GM19463 (cell line): Measurements from ENCODE around the gene LRRC8D.

ENCODE experiments used
- ATAC-seq: cut with Tn5 transposase; IDR thresholded peaks from one replicate; pipeline ENCODE4 v1.9.1; 2021; ENCODE audit warnings: mild to moderate bottlenecking, moderate library complexity; ENCODE audit not compliant: unreplicated experiment

LRRC8D gene

GRCh38 chr1:89890085-89890752, 69.4 kb downstream of the LRRC8D start:
- no peak for ATAC-seq

DNA sequence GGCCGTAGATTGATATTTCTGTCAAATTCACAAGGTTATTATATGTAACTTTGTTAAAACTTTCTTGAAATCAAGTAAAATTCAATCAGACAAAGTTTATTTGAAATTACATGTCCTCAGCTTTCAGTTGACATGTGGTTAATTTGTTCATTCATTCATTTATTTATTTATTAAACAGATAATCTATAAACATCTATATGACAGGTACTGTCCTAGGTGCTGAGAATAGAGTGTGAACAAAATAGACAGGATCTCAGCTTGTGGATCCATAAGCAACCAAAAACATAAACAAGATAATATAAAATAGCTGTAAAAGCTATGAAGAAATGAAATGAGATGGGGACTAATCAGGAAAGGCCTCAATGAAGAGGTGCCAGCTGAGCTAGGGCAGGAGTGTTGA, 72.0 kb downstream of the LRRC8D start:
- ATAC-seq: no peak

DNA sequence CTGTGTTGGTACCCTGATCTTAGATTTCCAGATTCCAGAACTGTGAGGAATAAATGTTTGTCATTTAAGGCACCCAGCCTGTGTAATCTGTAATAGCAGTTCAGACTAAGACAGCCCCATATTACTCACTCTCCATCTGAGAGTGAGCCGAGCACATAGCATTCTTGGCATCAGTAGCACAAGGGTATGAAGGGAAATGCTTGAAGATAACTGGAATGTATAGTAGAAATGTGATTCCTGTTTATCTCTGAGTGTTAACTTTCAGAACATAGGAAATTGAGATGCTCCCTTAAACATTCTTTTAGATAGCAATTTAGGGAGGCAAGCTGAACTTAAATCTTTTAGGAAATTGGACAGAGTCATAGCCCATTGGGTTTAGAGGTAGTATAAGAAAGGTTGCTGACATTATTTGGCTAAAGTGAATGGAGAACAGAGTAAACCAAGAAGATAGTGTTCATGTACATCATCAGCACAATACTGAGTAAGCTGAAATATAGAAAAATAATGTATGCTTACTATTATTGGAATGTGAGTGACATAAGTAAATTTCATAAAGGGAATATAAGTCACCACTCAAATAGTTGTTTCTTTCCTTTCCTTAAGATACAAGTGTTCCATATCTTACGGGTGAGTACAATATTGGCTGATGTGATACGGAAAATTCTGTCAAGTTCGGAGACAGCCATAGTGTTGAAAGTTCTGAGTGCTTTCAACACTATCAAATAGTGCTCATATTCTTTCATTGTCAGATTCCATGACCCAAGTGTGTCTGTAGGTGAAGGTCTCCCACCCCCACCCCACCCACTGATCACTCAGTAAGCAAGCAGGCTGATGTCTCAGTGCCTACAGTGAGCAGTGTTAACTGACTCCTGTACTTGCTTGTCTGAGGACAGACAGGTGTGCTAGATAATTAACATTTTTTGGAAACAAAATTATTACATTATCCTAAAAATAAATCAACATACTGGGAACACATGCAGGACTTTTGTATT, 73.7 kb downstream of the LRRC8D start:
- no peak for ATAC-seq

GRCh38 chr1:89896105-89896942, 75.5 kb downstream of the LRRC8D start:
- no peak for ATAC-seq

DNA sequence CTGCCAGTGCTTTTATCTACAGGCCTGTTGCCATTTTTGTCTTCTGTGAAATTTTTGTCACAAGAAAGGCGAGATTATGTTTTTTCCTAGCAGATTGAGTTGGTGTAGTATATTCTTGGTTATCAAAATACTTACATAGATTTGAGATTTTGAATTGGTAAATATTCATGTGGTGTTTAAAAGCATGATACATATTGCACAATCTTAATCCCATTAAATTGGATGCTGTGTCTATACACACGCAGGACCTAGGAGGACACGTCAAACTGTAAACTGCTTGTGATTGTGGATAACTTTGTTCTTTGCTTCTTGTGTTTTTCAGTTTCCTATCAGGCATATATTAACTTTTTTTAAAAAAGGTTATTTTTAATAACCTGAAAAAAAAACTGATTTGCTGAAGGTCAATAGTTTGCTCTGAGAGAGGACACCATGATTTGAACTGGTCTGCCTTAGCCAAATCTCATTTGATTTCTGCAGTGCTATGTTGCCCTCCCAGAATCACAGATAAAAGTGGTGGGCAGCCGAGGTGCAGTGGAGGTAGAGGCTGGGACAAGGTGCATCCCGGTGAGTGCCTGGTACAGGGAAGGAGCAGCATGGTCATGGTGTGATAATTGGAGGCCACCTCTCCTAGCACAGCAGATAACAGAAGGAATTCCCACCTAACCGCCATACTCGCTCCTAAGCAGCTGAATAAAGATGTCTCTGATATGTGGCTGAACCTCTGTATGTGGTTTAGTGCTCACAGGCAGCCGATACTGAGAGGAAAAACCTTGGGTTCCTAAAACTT, 76.7 kb downstream of the LRRC8D start:
- no peak for ATAC-seq

GRCh38 chr1:89898150-89898549, 77.3 kb downstream of the LRRC8D start:
- no peak for ATAC-seq

- ATAC-seq: no peak
These were observed 78.1 kb downstream of the LRRC8D start for GRCh38 chr1:89898695-89899470.

DNA sequence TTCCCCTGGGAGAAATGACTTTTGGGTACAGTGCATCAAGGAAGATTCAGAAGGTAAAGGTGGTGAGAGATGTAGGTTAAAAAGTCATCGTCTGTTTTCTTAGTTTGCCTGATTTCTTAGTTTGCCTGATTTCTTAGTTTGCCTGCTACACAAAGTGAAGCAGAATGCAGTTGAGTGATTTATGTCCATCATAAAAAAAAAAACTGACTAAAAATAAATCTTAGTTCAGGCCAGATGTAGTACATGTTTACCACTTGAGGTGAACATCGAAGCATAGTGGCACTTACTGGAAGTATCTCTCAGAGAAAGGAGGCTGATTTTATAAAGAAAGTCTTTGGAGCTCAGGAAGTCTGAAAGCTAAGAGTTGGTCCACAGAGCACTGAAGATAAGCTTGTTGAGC, 79.5 kb downstream of the LRRC8D start:
- no peak for ATAC-seq

DNA sequence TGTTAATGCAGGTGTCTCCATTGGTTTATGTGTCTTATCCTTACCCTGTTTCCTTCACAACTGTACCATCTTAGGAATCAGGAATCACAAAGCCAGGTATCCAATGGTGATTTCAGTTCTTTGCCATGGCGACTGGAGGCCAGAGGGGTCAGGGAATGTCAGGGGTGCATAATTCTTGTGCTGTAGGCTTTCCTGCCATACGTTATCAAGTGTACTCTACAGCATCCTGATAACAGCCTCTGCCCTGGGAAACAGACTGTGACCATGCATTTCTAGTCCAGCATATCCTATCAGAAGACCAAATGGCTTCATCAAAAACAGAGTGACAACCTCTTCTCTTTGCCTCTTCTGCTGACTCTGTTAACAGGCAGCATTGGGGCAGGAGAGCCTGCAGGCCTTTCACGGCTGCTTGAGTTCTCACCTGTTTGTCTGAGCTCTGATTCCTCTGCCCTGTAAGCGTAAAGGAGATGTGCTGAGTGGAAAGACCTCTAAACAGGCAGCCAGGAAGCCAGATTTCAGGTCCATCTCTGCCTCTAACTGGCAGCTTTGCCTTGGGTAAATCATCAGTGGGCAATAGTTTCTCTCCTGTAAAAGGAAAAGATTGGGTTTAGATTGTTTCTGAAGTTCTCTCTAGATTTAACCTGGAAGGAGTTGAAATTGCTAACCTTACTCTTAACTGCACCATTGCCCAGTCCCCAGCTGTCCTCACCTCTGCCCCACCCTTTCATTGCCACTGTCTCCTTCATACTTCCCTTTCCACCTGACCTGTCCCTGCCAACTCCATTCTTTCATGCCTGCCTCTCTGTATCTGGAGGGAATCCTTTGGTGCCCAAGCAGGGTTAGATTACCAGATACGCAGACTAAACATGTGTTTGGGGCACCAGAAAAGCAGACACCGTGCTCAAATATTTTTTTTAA, 80.2 kb downstream of the LRRC8D start:
- no peak for ATAC-seq

DNA sequence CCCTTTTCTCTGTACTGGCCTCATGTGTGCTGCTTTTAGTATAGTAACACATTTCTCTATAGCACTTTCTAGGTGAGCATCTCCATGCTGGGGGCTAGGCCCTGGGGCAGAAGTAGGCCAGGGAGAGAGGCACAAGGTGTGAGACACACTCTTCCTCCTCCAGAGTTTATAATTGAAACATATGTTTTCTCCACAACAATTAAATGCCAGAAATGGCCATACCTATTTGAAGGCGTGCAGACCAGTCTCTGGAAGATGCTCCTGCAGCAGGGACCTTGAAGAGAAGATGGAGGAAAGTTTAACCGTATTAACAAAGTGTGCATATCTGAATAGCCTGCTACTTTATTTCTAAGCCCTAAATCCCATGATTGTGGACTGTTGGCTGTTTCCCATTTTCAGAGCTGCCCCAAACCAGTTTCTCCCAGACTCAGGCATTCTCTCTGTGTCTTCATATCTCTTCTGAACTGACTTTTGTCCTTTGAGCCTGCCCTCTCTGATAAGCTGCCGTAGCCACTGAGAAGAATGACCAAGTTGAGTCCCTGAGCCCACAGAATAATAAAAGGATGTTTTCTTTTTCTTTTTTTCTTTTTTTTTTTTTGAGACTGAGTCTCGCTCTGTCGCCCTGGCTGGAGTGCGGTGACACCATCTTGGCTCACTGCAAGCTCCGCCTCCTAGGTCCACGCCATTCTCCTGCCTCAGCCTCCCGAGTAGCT, 81.3 kb downstream of the LRRC8D start:
- ATAC-seq: no peak

DNA sequence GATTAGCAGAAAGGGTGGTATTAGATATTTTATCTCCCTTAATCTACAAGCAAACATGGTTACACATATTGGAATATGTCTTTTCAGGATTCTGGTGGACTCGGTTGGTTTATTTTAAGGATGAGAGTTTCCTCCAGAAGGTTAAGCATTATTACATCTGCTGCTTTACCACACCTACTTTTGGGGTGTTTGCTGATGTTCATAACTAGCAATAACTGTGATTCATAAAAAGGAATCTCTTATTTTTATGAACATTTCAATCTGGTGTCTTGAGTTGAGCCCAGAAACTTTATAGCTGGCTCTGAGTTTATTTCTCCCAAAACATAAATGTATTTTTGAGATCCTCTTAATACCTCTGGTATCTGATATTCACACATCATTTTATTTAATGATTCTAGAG, 82.7 kb downstream of the LRRC8D start:
- ATAC-seq: no peak

DNA sequence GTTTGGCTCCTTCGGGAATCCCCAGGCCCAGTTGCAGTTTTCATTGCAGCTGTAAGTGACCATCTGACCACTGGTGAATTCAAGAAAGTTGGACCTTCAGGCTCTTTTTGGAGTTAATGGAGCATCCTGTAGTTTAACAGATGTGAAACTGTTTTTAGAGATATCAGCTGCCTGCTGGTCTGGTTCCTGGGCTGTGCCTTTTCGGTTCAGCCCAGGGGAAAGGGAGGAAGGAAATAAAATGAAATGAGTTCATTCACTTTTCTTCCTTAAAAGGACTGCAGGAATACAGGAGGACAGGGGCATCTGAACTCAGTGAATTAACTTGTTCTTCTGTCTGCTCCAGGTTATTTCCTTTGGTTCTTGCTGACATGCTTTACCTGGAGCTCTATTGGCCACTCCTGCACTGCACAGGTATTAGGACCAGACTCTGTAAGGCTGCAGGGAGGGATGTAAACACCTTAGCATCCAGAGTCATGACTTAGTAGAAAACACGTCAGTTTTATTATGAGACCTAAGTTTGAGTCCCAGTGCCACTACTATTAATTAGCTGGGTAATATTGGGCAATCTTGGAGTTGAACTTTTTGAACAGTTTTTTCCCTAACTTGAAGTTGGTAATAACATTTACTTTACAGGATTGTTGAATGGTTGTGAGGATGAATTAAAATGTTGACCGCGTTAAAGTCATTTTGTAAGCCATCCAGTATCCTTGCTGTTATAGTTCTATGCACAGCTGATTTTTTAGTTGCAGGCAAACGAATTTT, 83.6 kb downstream of the LRRC8D start:
- ATAC-seq: no peak

GRCh38 chr1:89905395-89906058, 84.7 kb downstream of the LRRC8D start:
- no peak for ATAC-seq

- no peak for ATAC-seq
These were observed 85.3 kb downstream of the LRRC8D start for GRCh38 chr1:89906088-89906487.

DNA sequence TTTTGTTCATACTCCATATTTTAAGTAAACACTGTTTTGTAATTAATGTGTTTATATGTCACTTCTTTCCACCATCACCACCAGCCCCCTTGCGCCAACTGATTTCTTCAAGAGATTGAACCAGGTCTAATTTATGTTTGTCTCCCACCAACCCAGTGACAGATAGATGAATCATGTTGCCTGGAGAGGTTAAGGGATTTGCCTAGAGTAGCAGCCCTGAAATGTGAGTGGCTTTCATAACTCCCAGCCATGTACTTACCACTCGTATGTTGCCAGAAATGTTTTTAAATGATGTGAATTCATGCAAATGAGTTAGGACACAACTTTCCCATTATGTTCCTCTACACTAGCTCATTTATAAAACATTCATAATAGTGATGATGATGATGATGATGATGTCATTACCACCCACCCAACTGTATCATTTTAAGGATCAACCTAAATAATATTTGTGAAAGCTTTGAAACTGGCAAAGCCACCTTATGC, 86.9 kb downstream of the LRRC8D start:
- ATAC-seq: no peak

- ATAC-seq: no peak
These were observed 87.4 kb downstream of the LRRC8D start for GRCh38 chr1:89908273-89908671.
